GM19023 (cell line): ENCODE measurements around the gene SIPA1L3.

ENCODE experiments used
- ATAC-seq: cut with Tn5 transposase; IDR thresholded peaks from one replicate; pipeline ENCODE4 v1.9.1; 2021; ENCODE audit warnings: mild to moderate bottlenecking, moderate library complexity; ENCODE audit not compliant: unreplicated experiment

SIPA1L3 gene

GRCh38 chr19:38036707-38037611 is 130.0 kb downstream of the SIPA1L3 start:
- ATAC-seq = no peak

- ATAC-seq = no peak
Observed at GRCh38 chr19:38039966-38040365, 133.0 kb downstream of the SIPA1L3 start.

DNA sequence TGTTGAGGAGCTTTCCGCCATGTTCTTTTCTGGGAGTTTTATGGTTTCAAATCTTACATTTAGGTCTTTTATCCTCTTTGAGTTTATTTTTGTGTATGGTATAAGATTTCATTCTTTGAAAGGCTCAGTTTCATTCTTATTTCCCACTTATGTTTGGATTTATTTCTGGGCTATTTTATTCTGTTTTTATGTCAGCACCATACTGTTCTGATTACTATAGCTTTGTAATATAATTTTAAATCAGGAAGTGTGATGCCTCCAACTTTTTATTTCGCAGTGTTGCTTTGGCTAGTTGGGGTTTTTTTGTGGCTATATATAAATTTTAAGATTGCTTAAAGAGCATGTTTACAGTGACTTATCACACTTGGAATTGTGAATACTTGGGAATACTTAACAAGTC is 135.1 kb downstream of the SIPA1L3 start:
- ATAC-seq = no peak

DNA sequence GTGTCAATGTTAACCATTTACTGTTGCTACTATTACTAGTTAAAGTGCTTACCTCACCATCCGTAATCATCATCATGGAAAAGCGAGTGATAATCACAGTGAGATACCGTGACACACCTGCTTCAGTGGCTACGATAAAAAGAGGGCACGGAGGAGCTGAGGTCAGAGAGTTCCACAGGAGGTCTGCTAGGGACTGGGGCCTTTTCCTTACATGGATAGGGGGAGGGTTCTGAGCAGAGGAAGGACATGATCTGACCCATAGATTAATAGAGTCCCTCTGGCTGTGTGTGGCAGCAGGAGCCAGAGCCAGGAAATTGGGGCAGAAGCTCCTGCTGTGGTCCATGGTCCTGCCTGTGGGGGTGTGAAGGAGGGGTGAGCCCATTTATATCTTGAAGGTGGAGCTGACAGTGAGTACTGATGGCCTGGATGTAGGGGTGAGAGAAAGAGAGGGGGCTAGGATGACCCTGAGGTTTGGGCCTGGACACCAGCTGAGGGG is 136.7 kb downstream of the SIPA1L3 start:
- ATAC-seq = no peak

DNA sequence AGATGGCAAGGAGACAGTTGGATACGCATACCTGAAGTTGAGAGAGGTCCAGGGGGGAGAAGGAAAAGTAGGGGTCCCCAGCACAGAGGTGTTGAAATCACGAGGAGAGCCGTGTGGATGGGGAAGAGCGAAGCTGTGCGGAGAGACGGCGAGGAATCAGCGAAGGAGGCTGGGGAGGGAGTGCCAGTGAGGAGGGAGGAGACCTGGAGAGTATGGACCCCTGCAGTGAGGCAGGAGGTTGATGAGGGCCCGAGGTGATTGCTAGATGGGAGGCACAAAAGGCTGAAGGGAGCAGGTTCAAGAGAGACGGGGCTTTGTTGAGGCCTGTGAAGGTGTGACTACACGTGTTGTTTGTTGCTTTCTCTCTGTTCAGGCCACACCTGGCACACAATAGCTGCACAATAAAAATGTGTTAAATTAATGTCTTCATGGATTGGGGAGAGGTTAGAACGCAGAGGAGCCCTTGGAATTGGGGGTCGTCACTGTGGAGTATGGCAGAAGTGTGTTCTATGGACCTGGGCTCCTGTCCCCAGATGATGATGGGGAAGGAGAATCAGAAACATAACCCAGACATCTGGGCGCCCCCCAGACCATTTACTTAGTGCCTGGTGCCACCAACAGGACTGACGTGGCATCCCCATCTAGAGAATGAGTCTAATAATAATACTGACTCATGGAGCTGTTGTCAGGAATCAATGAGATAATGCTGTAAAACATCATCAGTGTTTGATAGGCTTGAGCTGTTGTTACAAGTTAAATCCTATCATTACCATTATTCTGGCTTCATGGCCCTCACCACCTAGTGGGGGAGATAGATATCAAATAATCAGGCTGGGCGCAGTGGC is 137.5 kb downstream of the SIPA1L3 start:
- ATAC-seq = no peak

GRCh38 chr19:38045554-38046253 is 138.7 kb downstream of the SIPA1L3 start:
- ATAC-seq = no peak

GRCh38 chr19:38046254-38047048 is 139.4 kb downstream of the SIPA1L3 start:
- peak; percentile 27 for ATAC-seq

- ATAC-seq = no peak
Observed at GRCh38 chr19:38047049-38047438, 140.0 kb downstream of the SIPA1L3 start.

GRCh38 chr19:38047641-38048040 is 140.6 kb downstream of the SIPA1L3 start:
- ATAC-seq = no peak

DNA sequence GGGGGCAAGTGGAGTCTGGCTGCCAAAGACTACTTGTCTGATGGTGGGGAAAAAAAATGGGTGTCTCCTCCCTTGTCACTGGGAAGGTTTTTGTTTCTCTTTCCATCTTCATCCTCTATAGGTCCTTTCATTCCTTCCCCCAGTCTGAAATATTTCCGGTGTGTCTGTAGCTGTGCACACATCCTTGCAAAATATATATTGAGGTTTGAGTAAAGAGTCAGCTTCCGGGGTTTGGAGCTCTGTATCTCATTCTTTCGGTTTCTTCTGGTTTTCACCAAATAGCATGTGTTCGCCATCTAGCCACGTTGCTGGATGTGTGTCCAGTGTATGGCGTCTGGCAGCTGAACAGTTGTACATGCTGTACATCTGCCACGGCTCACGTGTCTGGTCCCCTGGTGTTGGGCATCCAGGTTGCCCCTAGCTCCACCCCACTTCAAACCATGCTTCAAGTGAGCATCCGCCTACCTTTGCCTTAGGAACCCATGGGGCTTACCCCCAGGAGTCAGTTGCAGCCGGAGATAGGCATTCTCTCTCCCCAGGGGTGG is 142.2 kb downstream of the SIPA1L3 start:
- ATAC-seq = peak; percentile 45

DNA sequence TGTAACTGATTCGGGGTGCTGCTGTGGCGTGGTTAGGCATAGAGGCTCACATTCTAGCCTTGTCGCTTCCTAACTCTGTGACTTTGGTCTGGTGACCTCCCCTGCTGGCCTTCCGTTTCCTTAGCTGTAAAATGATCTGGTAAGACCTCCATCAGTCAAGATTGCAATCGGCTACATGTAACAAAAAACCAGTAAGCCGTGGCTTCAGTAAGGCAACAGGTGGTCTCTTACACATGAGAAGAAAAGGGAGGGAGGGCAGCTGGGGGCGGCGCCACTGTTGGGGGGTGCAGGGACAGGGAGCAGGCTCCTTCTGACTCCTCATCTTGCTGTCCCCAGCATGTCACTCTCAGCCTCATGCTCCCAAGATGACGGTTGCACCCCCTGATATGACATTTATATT is 148.0 kb downstream of the SIPA1L3 start:
- no peak for ATAC-seq

DNA sequence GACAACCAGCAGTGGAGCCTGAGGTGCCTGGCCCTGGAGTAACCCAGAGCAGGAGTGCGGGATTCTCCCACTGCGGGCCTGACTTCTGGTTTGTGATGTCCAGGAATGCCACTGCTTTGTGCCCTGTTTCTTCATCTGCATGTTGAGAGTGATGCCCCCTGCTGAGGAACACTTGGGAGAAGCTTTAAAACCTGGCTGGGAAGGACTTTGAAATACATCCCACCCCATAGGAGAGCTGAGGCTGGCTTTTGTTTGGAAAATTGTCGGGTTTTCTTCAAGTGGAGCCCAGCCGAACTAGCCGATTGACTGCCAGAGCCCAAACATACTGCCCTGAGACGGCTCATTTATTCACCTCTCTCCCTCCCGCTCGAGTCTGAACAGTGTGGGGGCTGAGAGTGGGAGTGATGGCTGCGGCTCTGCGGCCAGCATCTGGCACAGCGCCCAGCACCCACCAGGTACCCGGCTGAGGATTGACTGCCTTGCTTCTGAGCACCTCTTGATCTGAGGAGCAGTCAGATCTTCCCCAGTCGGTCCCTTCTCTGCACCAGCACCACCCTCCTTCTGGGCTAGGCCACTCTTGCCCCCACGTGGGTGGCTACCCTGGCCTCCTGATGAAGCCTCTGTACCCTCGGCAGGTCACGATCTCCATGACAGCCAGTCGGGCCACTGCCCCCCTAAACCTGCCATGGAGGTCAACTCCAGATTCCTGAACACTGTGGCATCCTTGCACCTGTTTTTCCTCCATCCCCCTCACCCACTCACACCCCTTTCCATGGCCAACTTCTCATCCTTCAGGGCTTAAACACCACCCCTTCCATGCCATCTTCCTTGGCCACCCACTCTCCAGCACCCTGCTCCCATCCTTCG is 148.9 kb downstream of the SIPA1L3 start:
- no peak for ATAC-seq

DNA sequence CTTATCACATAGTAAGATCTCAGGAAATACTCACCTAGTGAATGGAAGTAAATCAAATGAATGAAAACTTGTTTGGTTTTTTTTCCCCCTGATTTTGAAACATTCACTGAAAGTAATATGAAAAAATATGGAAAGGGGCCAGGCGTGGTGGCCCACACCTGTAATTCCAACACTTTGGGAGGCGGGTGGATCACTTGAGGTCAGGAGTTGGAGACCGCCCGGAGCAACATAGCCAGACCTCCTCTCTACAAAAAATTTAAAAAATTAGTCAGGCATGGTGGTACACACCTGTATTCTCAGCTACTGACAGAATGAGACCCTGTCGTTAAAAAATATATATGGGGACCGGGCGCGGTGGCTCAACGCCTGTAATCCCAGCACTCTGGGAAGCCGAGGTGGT is 149.6 kb downstream of the SIPA1L3 start:
- ATAC-seq = no peak

DNA sequence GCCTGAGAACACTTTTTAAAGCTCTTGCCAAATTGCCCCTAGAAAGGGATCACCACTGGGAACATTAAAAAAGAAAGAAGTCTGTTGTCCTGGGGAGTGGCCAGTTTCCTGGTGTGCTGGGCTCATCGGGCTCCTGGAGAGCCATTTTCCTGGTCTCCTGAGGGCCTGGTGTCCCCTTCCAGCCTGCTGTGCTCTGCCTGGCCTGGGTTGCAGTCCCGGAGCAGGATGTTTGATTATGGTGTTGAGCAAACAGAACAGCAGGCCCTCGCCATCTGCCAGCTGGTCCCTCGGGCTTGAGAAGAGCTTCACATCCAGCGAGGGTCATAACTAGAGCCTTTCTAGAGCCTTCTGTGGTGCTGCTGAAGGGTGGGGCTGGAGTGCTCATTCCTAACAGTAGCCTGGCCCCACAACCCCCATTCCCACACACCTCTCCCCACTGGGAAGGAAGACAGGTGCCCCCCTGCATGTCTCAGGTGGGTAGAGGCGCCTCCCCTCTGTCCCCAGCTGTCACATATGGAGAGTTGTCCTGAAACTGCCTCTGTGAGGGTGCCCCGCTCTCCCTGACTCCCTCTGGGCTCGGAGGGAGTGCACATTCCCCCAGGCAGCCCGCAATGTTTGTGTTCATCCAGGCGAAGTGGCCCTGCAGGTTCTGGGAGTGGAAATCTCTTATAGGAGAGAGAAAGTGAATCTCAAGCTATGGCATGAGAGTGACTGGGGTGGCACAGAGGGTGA is 151.1 kb downstream of the SIPA1L3 start:
- ATAC-seq = no peak

DNA sequence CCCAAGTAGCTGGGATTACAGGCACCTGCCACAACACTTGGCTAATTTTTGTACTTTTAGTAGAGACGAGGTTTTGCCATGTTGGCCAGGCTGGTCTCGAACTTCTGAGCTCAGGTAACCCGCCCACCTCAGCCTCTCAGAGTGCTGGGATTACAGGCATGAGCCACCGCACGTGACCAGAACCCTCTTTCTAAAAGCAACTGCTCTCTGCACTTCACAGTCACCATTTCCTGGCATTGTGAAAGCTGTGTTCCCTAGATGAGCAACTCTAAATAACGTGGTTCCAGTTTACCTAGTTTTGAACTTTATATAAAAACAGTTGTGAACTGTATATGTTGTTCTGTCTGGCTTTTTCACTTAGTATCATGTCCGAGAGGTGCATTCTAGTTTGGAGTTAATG is 152.9 kb downstream of the SIPA1L3 start:
- ATAC-seq = no peak

DNA sequence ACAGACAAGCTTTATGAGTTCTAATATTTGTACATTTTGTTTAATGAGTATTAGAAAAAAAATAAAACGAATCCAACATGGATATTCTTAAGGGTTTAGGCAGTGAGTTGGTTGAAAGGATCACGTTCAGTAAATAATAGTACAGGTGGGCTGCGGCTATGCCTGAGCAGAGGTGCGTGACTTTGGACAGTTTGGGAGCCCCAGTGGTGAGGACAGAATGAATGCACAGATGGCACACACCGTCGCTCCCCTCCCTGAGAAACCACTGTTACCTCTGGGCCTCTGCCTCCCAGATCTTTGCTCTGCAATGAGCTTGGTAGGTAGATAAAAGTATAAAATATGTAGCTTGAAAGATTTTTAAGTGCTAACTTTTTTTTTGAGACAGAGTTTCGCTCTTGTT is 153.3 kb downstream of the SIPA1L3 start:
- no peak for ATAC-seq

GRCh38 chr19:38061294-38061693 is 154.3 kb downstream of the SIPA1L3 start:
- no peak for ATAC-seq

DNA sequence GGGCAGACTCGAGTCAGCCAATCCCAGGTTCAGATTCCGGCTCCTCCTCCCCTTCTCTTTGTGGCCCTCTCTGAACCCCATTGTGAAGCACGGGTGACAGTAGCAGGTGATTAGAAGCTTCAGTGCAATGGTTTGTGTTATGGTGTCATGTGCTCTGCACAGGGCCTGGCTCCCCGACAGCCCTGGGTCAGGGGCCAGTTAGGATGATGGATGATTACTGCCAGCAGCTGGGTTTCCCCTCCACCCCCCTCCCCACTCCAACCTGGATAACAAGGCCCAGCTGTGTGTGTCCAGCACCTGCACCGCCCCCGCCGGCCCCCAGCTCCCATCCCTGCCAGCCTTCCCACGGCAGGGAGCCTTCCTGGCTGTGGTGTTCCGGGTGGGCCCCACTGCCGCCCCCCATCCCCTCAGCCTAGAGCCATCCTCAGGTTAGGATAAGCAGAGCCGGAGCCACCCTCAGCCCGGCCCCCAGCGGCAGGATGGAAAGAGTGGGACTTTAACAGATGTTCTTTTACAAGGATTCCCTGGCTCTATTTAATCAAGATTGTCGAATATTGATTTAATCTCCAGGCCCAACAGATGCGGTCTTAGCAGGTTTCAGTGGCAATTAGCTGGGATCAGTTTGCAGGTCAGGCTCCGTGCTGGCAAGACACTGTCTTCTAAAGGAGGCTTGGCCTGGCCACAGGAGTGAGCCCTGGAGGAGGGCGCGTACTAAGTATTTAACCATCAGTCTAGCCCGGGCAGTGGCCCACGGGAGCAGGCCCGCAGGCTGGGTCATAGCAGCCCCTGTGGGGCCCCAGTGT is 156.2 kb downstream of the SIPA1L3 start:
- ATAC-seq = no peak
